ENCODE results near the gene SLC7A5.
A peak's percentile ranks its signal among the peaks of the same experiment; 100 is the strongest.

Gene SLC7A5

GRCh38 chr16:87855852-87856715 lies 13.2 kb downstream of the SLC7A5 start:
- H3K4me1 ChIP-seq (ENCODE audit: insufficient read depth, low read length): peaks cover 15% of the 10 kb centered on the region
- H3K27ac ChIP-seq (ENCODE audit: low read length): no peak overlapping the region
- no peaks in the 10 kb centered on the region for H3K9me3 ChIP-seq (ENCODE audit: insufficient read depth, low read depth, low read length)
- H3K4me3 ChIP-seq (ENCODE audit: low read length): no peak overlapping the region
- H3K9ac ChIP-seq (ENCODE audit: low read depth, low read length): no peak overlapping the region
- peaks cover 20% of the 10 kb centered on the region for H3K36me3 ChIP-seq (ENCODE audit: insufficient read depth, low read depth, low read length)
- no peaks in the 10 kb centered on the region for H3K27me3 ChIP-seq (ENCODE audit: insufficient read depth, low read length)

GRCh38 chr16:87854907-87855683 lies 14.2 kb downstream of the SLC7A5 start:
- Histone ChIP-seq H3K9me3 (ENCODE audit: insufficient read depth, low read depth, low read length) (no peaks in the 10 kb centered on the region), H3K27me3 (ENCODE audit: insufficient read depth, low read length) (no peaks in the 10 kb centered on the region), H3K36me3 (ENCODE audit: insufficient read depth, low read depth, low read length) (peaks cover 30% of the 10 kb centered on the region), H3K27ac (ENCODE audit: low read length) (no peak overlapping the region), H3K4me3 (ENCODE audit: low read length) (no peak overlapping the region), H3K9ac (ENCODE audit: low read depth, low read length) (no peak overlapping the region), H3K4me1 (ENCODE audit: insufficient read depth, low read length) (peaks cover 18% of the 10 kb centered on the region)

GRCh38 chr16:87854053-87854906 lies 15.0 kb downstream of the SLC7A5 start:
- Histone ChIP-seq H3K4me3 (ENCODE audit: low read length) (no peak overlapping the region), H3K9me3 (ENCODE audit: insufficient read depth, low read depth, low read length) (no peaks in the 10 kb centered on the region), H3K4me1 (ENCODE audit: insufficient read depth, low read length) (peaks cover 18% of the 10 kb centered on the region), H3K9ac (ENCODE audit: low read depth, low read length) (no peak overlapping the region), H3K36me3 (ENCODE audit: insufficient read depth, low read depth, low read length) (peaks cover 38% of the 10 kb centered on the region), H3K27ac (ENCODE audit: low read length) (no peak overlapping the region), H3K27me3 (ENCODE audit: insufficient read depth, low read length) (no peaks in the 10 kb centered on the region)

GRCh38 chr16:87853411-87854052 lies 15.8 kb downstream of the SLC7A5 start:
- H3K27me3 ChIP-seq (ENCODE audit: insufficient read depth, low read length): no peaks in the 10 kb centered on the region
- H3K27ac ChIP-seq (ENCODE audit: low read length): peak overlapping the region; percentile 76
- no peaks in the 10 kb centered on the region for H3K9me3 ChIP-seq (ENCODE audit: insufficient read depth, low read depth, low read length)
- H3K4me1 ChIP-seq (ENCODE audit: insufficient read depth, low read length): peaks cover 18% of the 10 kb centered on the region
- peaks cover 43% of the 10 kb centered on the region for H3K36me3 ChIP-seq (ENCODE audit: insufficient read depth, low read depth, low read length)
- H3K4me3 ChIP-seq (ENCODE audit: low read length): no peak overlapping the region
- peak overlapping the region; percentile 85; the same call in 1 of the 2 replicates for H3K9ac ChIP-seq (ENCODE audit: low read depth, low read length)

GRCh38 chr16:87851601-87852000 lies 17.7 kb downstream of the SLC7A5 start:
- Histone ChIP-seq H3K9ac (ENCODE audit: low read depth, low read length) (peak overlapping the region; percentile 41; the same call in 1 of the 2 replicates), H3K27me3 (ENCODE audit: insufficient read depth, low read length) (no peaks in the 10 kb centered on the region), H3K36me3 (ENCODE audit: insufficient read depth, low read depth, low read length) (peaks cover 50% of the 10 kb centered on the region), H3K4me1 (ENCODE audit: insufficient read depth, low read length) (peaks cover 18% of the 10 kb centered on the region), H3K27ac (ENCODE audit: low read length) (no peak overlapping the region), H3K4me3 (ENCODE audit: low read length) (no peak overlapping the region), H3K9me3 (ENCODE audit: insufficient read depth, low read depth, low read length) (no peaks in the 10 kb centered on the region)

GRCh38 chr16:87851141-87851587 lies 18.1 kb downstream of the SLC7A5 start:
- Histone ChIP-seq H3K4me3 (ENCODE audit: low read length) (no peak overlapping the region), H3K9ac (ENCODE audit: low read depth, low read length) (no peak overlapping the region), H3K36me3 (ENCODE audit: insufficient read depth, low read depth, low read length) (peaks cover 50% of the 10 kb centered on the region), H3K9me3 (ENCODE audit: insufficient read depth, low read depth, low read length) (no peaks in the 10 kb centered on the region), H3K4me1 (ENCODE audit: insufficient read depth, low read length) (peaks cover 18% of the 10 kb centered on the region), H3K27me3 (ENCODE audit: insufficient read depth, low read length) (no peaks in the 10 kb centered on the region), H3K27ac (ENCODE audit: low read length) (no peak overlapping the region)

- Histone ChIP-seq H3K9ac (ENCODE audit: low read depth, low read length) (no peak overlapping the region), H3K4me3 (ENCODE audit: low read length) (no peak overlapping the region), H3K27me3 (ENCODE audit: insufficient read depth, low read length) (no peaks in the 10 kb centered on the region), H3K36me3 (ENCODE audit: insufficient read depth, low read depth, low read length) (peaks cover 50% of the 10 kb centered on the region), H3K4me1 (ENCODE audit: insufficient read depth, low read length) (peaks cover 18% of the 10 kb centered on the region), H3K27ac (ENCODE audit: low read length) (no peak overlapping the region), H3K9me3 (ENCODE audit: insufficient read depth, low read depth, low read length) (no peaks in the 10 kb centered on the region)
Measured at GRCh38 chr16:87850009-87851006, 19.0 kb downstream of the SLC7A5 start.

- Histone ChIP-seq H3K4me1 (ENCODE audit: insufficient read depth, low read length) (peaks cover 18% of the 10 kb centered on the region), H3K9me3 (ENCODE audit: insufficient read depth, low read depth, low read length) (no peaks in the 10 kb centered on the region), H3K27ac (ENCODE audit: low read length) (no peak overlapping the region), H3K27me3 (ENCODE audit: insufficient read depth, low read length) (no peaks in the 10 kb centered on the region), H3K36me3 (ENCODE audit: insufficient read depth, low read depth, low read length) (peaks cover 50% of the 10 kb centered on the region), H3K9ac (ENCODE audit: low read depth, low read length) (no peak overlapping the region), H3K4me3 (ENCODE audit: low read length) (no peak overlapping the region)
Measured at GRCh38 chr16:87849419-87850008, 19.8 kb downstream of the SLC7A5 start.

- Histone ChIP-seq H3K36me3 (ENCODE audit: insufficient read depth, low read depth, low read length) (peaks cover 50% of the 10 kb centered on the region), H3K4me3 (ENCODE audit: low read length) (no peak overlapping the region), H3K4me1 (ENCODE audit: insufficient read depth, low read length) (peaks cover 16% of the 10 kb centered on the region), H3K27ac (ENCODE audit: low read length) (no peak overlapping the region), H3K9ac (ENCODE audit: low read depth, low read length) (no peak overlapping the region), H3K9me3 (ENCODE audit: insufficient read depth, low read depth, low read length) (no peaks in the 10 kb centered on the region), H3K27me3 (ENCODE audit: insufficient read depth, low read length) (no peaks in the 10 kb centered on the region)
Measured at GRCh38 chr16:87848676-87849345, 20.5 kb downstream of the SLC7A5 start.

Measured in iPS-20b (cell line).